Astrocyte of the spinal cord (primary cell): ENCODE results near the gene LAMA4.

Source experiments
- DNase-seq: peaks from one replicate; pipeline ENCODE4 v3.0.0; 2011; ENCODE audit warnings: low read depth, low spot score
- H3K4me3 ChIP-seq: 2 replicates; pipeline ENCODE4 v1.5.1; 2011; ENCODE audit warnings: low read depth, mild to moderate bottlenecking, low read length, moderate library complexity
- CTCF ChIP-seq: IDR thresholded peaks from 2 replicates; pipeline ENCODE4 v1.5.1; 2012; ENCODE audit warnings: low read depth, mild to moderate bottlenecking, low read length, inconsistent platforms
- in situ Hi-C: cut with HindIII; loops from 2 replicates; pipeline ENCODE4 v1.10.0; 2017; ENCODE audit warnings: low sequenced_read_pairs

Gene LAMA4

DNA sequence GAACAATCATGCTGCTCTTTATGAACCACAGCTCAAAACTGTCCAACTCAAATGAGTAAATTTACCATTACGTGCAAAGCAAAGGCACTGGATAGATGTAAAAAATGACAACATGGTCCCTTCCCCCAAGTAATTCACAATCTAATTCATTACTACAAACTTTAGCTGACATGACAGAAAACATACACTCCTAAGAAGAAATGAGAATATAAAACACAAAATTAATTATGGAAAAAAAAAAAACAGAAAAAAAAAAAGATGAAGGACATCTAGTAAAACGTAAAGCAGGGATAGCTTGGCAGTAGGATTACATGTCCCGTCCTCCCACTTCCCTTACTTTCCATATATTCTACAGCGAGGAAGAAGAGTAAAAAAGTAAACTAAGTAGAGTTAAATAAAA is 172.8 kb downstream of the LAMA4 start:
- no peak for TF ChIP-seq CTCF
- in situ Hi-C loops = no loop called here
- no peak overlapping the region for H3K4me3 ChIP-seq
- no peak for DNase-seq

GRCh38 chr6:112066606-112067005 is 187.8 kb downstream of the LAMA4 start:
- no peak overlapping the region for H3K4me3 ChIP-seq
- in situ Hi-C loops = no loop called here
- DNase-seq = no peak
- no peak for TF ChIP-seq CTCF

GRCh38 chr6:112065426-112065986 is 188.9 kb downstream of the LAMA4 start:
- DNase-seq = no peak
- no peak overlapping the region for H3K4me3 ChIP-seq
- in situ Hi-C loops = no loop called here
- TF ChIP-seq CTCF = no peak

- DNase-seq = no peak
- in situ Hi-C loops = no loop called here
- no peak overlapping the region for H3K4me3 ChIP-seq
- TF ChIP-seq CTCF = no peak
These were observed 191.4 kb downstream of the LAMA4 start for GRCh38 chr6:112062966-112063365.

GRCh38 chr6:112061605-112062004 is 192.8 kb downstream of the LAMA4 start:
- no peak for TF ChIP-seq CTCF
- H3K4me3 ChIP-seq = no peak overlapping the region
- peak; percentile 33 for DNase-seq
- in situ Hi-C loops = no loop called here
